ENCODE results near the gene LCE3B.

GRCh38 chr1:152599934-152600333 is 13.7 kb upstream of the LCE3B start, which contains the start of gene LCE3C:
- TF ChIP-seq TCF7L2 (IDR thresholded peaks at IDR 0.05; ENCODE audit: low read depth, low read length) (no peak), GABPB1 (CRISPR knock-in tag; IDR thresholded peaks at IDR 0.05) (no peak), HDAC2 (IDR thresholded peaks at IDR 0.05) (no peak), CTCF (IDR thresholded peaks at IDR 0.05 in 2 of 3, conservative IDR thresholded peaks at IDR 0.05 in 1 of 3; ENCODE audit: insufficient read depth in 2 of 3, low read depth in 1 of 3, low read length in 3 of 3) (no peak), DPF2 (IDR thresholded peaks at IDR 0.05) (no peak), TCF7 (IDR thresholded peaks at IDR 0.05; ENCODE audit: borderline replicate concordance) (no peak), SMC3 (conservative IDR thresholded peaks at IDR 0.05; ENCODE audit: insufficient read depth, low read depth, low read length) (no peak), ZNF830 (CRISPR knock-in tag; IDR thresholded peaks at IDR 0.05) (no peak), BHLHE40 (IDR thresholded peaks at IDR 0.05; ENCODE audit: low read length) (no peak), MITF (IDR thresholded peaks at IDR 0.05) (no peak), MXI1 (IDR thresholded peaks at IDR 0.05; ENCODE audit: low read depth, low read length) (no peak), POLR2AphosphoS5 (IDR thresholded peaks at IDR 0.05; ENCODE audit: control insufficient read depth, insufficient read depth, low read depth, low read length) (no peak)
- TF ChIP-seq, protein P1, sequence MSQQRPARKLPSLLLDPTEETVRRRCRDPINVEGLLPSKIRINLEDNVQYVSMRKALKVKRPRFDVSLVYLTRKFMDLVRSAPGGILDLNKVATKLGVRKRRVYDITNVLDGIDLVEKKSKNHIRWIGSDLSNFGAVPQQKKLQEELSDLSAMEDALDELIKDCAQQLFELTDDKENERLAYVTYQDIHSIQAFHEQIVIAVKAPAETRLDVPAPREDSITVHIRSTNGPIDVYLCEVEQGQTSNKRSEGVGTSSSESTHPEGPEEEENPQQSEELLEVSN (IDR thresholded peaks at IDR 0.05; ENCODE audit: borderline replicate concordance in 1 of 2, extremely low read depth in 1 of 2, insufficient read depth in 1 of 2, insufficient read length in 1 of 2, low read depth in 1 of 2, low read length in 1 of 2, poor library complexity in 1 of 2, severe bottlenecking in 1 of 2), result no peak
